ENCODE data around the gene ANKRD33B. TPM values are rescaled to one million over a fixed set of nuclear protein-coding genes. Genes with fewer than 3 reads are reported as not detected.
A peak's percentile ranks its signal among the peaks of the same experiment; 100 is the strongest.

ANKRD33B gene
- total RNA-seq, 4 donors from 2014 or later: 0.57 to 6.5 (median 1.7) TPM

GRCh38 chr5:10701567-10702039 is 137.7 kb downstream of the ANKRD33B start:
- TF ChIP-seq POLR2A (IDR thresholded peaks at IDR 0.05) (no peak), CTCF (IDR thresholded peaks at IDR 0.05) (peak; percentile 7 to 79 (median 28))
- DNase-seq: no peak
- Histone ChIP-seq H3K27me3 (no peaks in the 10 kb centered on the region), H3K9me3 (no peaks in the 10 kb centered on the region), H3K4me3 (no peak overlapping the region), H3K36me3 (peaks cover 0 to 15% (median 0%) of the 10 kb centered on the region in 3 donors), H3K4me1 (peaks cover 13 to 45% (median 26%) of the 10 kb centered on the region in 3 donors), H3K27ac (peak overlapping the region in 1 of 4 donors; percentile 23)
- intact Hi-C loops (cut with DNase I): no loop called here
- WGBS, 2 donors: 26 to 53% methylated on average over 5 to 6 of the region's 6 CpGs

- Histone ChIP-seq H3K4me3 (no peak overlapping the region), H3K36me3 (peaks cover 0 to 15% (median 0%) of the 10 kb centered on the region in 3 donors), H3K27ac (peak overlapping the region in 1 of 4 donors; percentile 23), H3K4me1 (peaks cover 13 to 45% (median 26%) of the 10 kb centered on the region in 3 donors), H3K9me3 (no peaks in the 10 kb centered on the region), H3K27me3 (no peaks in the 10 kb centered on the region)
- WGBS, 2 donors: 75 to 89% methylated on average over 7 to 9 of the region's 9 CpGs
- DNase-seq: no peak
- intact Hi-C loops (cut with DNase I): no loop called here
- no peak for TF ChIP-seq POLR2A (IDR thresholded peaks at IDR 0.05)
- TF ChIP-seq CTCF (IDR thresholded peaks at IDR 0.05): no peak
Measured at GRCh38 chr5:10702040-10702629, 138.3 kb downstream of the ANKRD33B start.

- TF ChIP-seq POLR2A (IDR thresholded peaks at IDR 0.05) (no peak), CTCF (IDR thresholded peaks at IDR 0.05) (no peak)
- Histone ChIP-seq H3K27me3 (no peaks in the 10 kb centered on the region), H3K9me3 (no peaks in the 10 kb centered on the region), H3K27ac (no peak overlapping the region), H3K4me3 (no peak overlapping the region), H3K36me3 (peaks cover 0 to 15% (median 0%) of the 10 kb centered on the region in 3 donors), H3K4me1 (peaks cover 13 to 45% (median 26%) of the 10 kb centered on the region in 3 donors)
- no peak for DNase-seq
- 39 to 60% methylated on average over 4 to 7 of the region's 7 CpGs for WGBS, 2 donors
- intact Hi-C loops (cut with DNase I): no loop called here
Measured at GRCh38 chr5:10702911-10703491, 139.1 kb downstream of the ANKRD33B start.

- Histone ChIP-seq H3K4me3 (no peak overlapping the region), H3K9me3 (no peaks in the 10 kb centered on the region), H3K27ac (peak overlapping the region in 1 of 4 donors; percentile 14), H3K27me3 (no peaks in the 10 kb centered on the region), H3K4me1 (peaks cover 13 to 45% (median 26%) of the 10 kb centered on the region in 3 donors), H3K36me3 (peaks cover 0 to 16% (median 0%) of the 10 kb centered on the region in 3 donors)
- WGBS, 2 donors: 28 to 66% methylated on average over 4 of the region's 5 CpGs
- intact Hi-C loops (cut with DNase I): no loop called here
- no peak for DNase-seq
- TF ChIP-seq POLR2A (IDR thresholded peaks at IDR 0.05): no peak
- TF ChIP-seq CTCF (IDR thresholded peaks at IDR 0.05): no peak
Measured at GRCh38 chr5:10703676-10704075, 139.8 kb downstream of the ANKRD33B start.

GRCh38 chr5:10704949-10705621 is 141.2 kb downstream of the ANKRD33B start:
- H3K4me3 ChIP-seq: no peak overlapping the region
- H3K27ac ChIP-seq: peak overlapping the region in 3 of 4 donors; percentile 15 to 49 (median 42)
- 74 to 83% methylated on average over 6 to 8 of the region's 10 CpGs for WGBS, 2 donors
- TF ChIP-seq CTCF (IDR thresholded peaks at IDR 0.05) (no peak), POLR2A (IDR thresholded peaks at IDR 0.05) (no peak)
- no peak for DNase-seq
- H3K27me3 ChIP-seq: no peaks in the 10 kb centered on the region
- peaks cover 13 to 45% (median 26%) of the 10 kb centered on the region in 3 donors for H3K4me1 ChIP-seq
- intact Hi-C loops (cut with DNase I): no loop called here
- peaks cover 0 to 18% (median 0%) of the 10 kb centered on the region in 3 donors for H3K36me3 ChIP-seq
- H3K9me3 ChIP-seq: no peaks in the 10 kb centered on the region

Data from esophagus squamous epithelium (tissue), 5 donors.